SK-N-MC (cell line): ENCODE results near the gene BCDIN3D.

Source experiments
- EZH2 ChIP-seq: fragments of 200-600 bp; sonication (generic); IDR thresholded peaks from one replicate; pipeline ENCODE4 v1.6.1; 2017; ENCODE audit warnings: antibody characterized with exemption
- FOXP2 ChIP-seq: optimal IDR thresholded peaks from 2 replicates; pipeline ENCODE3; 2011; ENCODE audit warnings: mild to moderate bottlenecking, moderate library complexity; ENCODE audit not compliant: insufficient read depth; ENCODE audit errors: extremely low read length, control extremely low read depth
- POLR2AphosphoS5 ChIP-seq: IDR thresholded peaks from 2 replicates; pipeline ENCODE4 v1.6.1; 2012; ENCODE audit warnings: mild to moderate bottlenecking, low read depth, low read length, borderline replicate concordance

DNA sequence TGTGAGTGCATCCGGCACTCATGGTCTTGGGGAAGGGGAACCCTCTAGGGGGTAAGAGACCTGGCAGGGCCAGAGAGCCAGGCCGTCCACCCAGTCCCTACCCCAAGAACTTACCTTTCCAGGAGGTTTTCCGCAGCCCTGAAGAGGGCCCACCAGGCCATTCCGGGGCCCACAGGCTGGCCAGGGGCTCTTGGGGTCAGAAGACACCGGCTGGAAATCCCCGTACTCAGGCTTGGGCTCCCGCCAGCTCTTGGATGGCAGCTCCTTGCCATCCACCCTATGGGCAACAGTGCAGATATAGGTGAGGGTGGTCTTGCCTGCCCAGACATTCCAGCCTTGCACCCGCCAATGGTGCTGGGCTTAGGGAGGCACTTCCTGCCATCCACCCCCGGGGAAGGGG lies 49.3 kb downstream of the BCDIN3D start:
- TF ChIP-seq EZH2: no peak
- no peak for TF ChIP-seq POLR2AphosphoS5
- TF ChIP-seq FOXP2: no peak
